T-helper 1 cell treated with Interleukin-12 subunit alpha and Interleukin-12 subunit beta and Interleukin-4 antibody, amounts not matched to agents 30 ng/mL and 1 ng/mL, for 36 hours (primary cell): ENCODE results near the gene FAM163B. TPM values are rescaled to one million over a fixed set of nuclear protein-coding genes. Genes with fewer than 3 reads are reported as not detected.

Experiments used
- intact Hi-C: fragments of 100-400 bp; cut with micrococcal nuclease; formaldehyde crosslinking; loops from one replicate; pipeline ENCODE4 v1.15.1; 2024
- total RNA-seq: library from RNA; stranded (reverse); gene quantifications from 2 replicates; pipeline ENCODE4 v1.2.3, GENCODE V29; 2022

FAM163B gene
- total RNA-seq, 1 donor from 2014 or later: not detected

DNA sequence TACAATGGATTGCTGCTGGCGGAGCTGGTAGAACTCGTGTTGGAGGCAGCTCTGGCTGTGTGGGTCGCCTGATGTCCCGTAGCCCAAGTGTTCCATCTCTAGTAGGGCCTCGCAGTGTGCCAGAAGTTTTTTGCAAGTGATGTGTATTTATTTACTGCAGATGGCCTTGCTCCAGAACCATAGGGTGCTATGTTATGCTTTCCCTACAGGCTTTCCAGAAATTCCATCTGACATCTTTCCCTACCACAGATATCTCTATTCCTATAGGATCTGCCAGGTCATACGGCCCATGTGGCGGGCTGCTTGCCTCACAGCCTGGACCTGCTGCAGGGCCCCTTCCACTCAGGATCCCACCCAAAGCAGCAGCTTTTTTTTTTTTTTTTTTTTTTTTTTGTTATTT lies 57.7 kb downstream of the FAM163B start:
- intact Hi-C loops: no loop called here

DNA sequence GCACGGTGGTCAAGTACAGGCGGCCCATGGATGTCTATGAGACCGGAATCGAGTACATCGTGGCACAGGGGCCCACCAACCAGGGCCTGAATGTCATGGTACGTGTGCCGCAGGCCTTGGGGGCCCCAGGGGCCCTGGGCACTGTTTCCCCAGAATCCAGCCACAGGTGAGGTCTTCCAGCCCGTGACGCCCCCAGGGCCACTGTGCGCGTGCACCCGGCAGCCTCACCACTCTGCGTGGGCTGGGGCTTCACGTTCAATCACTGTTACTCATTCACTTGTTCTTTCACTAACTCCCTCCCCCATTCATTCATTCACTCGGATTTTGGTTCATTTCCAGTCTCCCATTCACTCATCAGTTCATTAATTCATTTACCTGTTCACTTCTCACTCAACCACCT lies 62.1 kb downstream of the FAM163B start:
- intact Hi-C loops: no loop called here

DNA sequence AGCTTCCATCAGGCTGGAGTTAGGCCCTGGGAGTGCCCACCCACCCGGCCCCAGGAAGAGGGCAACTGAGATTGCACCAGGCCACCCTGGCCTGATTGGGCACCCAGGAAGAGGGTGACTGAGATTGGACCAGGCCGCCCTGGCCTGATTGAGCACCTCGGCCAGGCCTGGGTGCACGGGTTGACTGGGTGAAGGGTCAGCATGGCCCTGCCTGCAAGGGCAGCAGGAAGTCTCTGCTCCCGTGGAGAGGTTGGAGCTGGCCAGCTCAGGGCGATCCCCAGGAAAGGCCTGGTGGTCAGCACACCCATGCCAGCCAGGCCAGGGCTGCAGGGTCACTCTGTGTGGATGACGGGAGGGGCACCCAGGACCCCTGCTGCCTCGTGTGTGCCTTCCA lies 62.9 kb downstream of the FAM163B start:
- intact Hi-C loops: no loop called here

DNA sequence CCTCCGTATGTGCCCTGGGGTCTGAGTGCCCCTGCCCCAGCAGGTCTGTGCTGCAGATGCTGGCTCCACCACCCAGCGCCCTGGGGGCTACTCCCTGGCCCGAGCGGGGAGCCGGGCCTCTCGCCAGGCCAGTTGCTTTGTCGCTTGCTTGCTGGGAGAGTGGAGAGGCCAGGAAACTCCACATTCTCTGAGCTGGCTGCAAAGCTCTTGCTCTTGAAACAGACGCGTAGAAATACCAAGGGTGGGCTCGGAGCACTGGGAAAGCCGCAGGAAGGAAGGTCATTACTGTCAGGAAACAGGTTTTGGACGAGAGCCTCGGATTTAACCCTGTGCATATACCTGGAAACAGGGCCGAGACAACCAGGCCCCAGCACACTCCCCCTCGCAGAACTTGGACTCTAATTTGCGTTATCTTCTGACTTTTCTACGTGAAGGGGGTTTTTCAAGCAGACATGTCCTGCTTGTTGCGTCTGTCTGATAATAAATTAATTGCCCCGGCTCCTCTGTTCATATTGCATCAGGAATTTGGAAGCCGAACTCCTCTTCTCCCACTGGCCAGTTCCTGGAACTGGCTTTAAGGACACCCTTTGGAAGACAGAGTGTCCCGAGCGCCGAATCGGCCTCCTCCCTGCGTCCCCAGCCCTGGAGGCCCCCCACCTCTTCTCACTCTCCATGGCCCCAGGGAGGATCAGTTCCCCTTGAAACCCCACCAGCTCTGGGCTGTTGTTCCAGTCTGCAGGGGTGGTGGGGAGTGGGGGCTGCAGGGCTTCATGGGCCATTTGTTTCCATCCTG lies 63.5 kb downstream of the FAM163B start:
- intact Hi-C loops: no loop called here

DNA sequence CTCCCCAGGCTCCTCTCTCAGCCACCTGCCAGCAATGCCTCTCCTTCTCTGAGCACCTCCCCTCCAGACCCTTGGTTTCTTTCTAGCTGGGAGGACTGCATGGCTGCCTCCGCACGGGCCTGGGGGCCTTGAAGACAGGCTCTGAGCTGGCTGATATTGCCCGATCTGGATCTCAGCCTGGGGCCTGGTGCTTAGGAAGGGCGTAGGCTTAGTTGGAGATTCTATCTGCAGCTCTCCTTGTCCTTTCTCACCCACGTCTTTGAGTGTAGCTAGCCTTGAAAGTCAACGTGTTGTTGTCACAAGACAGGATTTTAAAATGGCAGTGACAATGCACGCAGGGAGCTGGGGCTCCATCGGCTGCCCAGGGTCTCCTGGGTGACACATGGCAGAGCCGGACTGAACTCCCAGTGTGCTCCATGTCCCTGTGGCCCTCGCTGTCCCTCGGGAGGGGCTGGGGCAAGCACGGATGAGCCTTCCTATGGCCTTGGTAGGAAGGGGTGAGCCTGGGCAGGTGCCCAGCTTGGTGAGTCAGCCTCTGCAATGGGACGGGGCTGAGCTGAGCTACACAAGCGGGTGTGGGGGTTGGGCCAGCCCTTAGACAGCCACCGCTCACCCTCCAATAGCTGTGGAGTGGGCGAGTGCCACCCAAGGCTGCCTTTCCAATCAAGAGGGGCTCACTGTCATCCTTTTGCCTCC lies 65.3 kb downstream of the FAM163B start:
- intact Hi-C loops: no loop called here

GRCh38 chr9:133542002-133542401 lies 67.2 kb downstream of the FAM163B start:
- intact Hi-C loops: no loop called here

DNA sequence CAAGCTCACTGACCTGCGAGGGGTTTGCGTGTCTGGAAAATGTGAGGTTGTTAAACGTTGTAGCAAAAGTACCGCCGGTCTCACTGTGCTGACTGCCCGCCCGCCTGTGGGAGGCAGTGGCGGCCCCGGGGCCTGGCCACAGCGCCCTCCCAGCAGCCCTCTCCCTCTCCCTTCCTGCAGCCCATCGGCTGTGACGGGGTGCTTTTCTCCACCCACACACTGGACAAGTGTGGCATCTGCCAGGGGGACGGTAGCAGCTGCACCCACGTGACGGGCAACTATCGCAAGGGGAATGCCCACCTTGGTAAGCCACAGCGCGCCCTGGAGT lies 68.5 kb downstream of the FAM163B start:
- intact Hi-C loops: no loop called here

GRCh38 chr9:133539991-133540697 lies 69.0 kb downstream of the FAM163B start:
- intact Hi-C loops: no loop called here

- intact Hi-C loops: no loop called here
Measured at GRCh38 chr9:133538851-133539833, 70.0 kb downstream of the FAM163B start.

DNA sequence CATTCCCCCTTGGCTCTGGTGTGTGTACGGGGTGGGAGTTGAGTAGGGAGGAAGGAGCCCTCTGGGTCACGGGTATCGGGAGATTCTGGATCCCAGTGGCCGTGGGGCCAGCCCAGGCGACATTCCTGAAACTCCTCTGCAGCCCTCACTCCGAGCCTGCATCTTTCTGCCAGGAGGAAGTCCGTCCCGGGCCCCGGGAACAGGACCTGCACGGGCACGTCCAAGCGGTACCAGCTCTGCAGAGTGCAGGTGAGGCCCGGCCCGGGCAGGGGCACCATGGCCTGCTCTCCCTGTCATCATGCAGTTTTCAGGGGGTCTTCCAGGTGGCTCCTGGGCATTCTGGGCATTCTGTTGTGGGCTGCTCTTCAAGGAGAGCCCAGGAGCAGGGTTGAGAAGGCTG lies 71.0 kb downstream of the FAM163B start:
- intact Hi-C loops: no loop called here

DNA sequence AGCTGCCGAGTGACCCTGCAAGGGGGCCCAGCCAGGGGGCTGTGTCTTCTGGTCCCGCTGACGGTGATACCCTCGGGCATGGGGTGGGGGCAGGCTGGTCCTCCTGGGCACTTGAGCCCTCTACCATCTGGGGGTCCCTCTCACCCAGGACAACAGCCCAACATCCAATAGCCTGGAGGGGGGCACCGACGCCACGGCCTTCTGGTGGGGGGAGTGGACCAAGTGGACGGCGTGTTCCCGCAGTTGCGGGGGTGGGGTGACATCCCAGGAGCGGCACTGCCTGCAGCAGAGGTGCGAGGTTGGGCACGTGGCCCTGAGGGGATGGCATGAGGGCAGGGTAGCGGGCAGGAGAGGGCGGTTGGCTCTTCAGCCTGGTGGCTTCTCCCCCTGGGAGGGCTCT lies 71.9 kb downstream of the FAM163B start:
- intact Hi-C loops: no loop called here

GRCh38 chr9:133536536-133536935 lies 72.7 kb downstream of the FAM163B start:
- intact Hi-C loops: no loop called here

GRCh38 chr9:133536080-133536479 lies 73.1 kb downstream of the FAM163B start:
- intact Hi-C loops: no loop called here

DNA sequence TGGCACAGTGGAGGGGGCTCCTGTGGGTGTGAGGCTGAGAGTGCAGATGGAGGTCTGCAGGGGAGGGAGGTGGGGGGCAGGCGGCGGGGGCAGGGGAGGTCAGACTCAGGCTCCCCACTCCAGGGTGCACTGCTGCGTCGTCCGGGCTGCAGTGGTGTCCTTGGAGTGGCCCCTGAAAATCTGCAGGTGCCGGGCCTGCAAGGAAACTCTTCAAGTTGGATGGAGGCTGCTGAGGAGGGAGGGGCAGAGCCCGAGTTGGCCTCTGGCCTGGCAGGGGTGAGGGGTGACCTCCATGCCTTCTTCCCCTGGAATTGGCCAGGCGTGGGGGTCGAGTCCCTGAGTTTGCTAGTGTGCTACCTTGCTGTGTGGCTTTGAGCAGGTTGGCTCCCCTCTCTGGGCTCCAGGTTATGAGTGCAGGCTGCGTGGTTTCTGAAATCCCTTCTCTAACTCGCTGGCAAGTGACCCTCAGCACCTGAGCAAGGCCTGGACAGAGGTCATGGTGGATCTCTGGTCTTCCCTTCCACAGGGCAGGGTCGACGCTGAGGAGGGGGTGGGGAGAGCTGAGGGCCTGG lies 73.8 kb downstream of the FAM163B start:
- intact Hi-C loops: no loop called here

GRCh38 chr9:133534346-133535291 lies 74.6 kb downstream of the FAM163B start, which contains the start of gene ADAMTSL2:
TSS of gene ADAMTSL2 (plus strand) at chr9:133534704. CDS start at chr9:133536713, 2,009 bp downstream.
- intact Hi-C loops: no loop called here

- intact Hi-C loops: loop anchor here (1.0 kb wide), 3 partner anchors 192 to 460 kb away; no protein-coding TSS in a partner anchor
Measured at GRCh38 chr9:133533857-133534256, 75.3 kb downstream of the FAM163B start.

GRCh38 chr9:133532937-133533668 lies 76.1 kb downstream of the FAM163B start:
- intact Hi-C loops: loop anchor here (1.0 kb wide), 3 partner anchors 193 to 461 kb away; no protein-coding TSS in a partner anchor

DNA sequence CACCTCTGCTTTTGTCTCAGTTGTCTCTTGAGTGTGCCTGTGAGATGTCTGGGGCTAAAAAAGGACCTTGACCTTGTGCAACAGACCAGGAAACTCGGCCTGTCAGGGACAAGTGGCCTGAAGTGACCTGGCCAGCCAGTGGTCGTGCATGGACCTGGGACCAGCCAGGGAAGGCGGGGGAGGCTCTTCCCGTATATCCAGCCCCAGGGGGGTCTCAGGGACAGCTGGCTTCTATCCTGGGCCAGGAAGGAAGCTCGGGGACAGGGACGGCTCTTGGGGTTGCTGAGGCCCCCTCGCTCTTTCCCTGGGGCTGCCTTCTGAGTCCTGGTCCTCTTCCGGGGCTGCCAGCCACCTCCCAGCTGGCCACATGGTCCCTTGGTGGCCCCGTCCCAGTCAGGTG lies 77.9 kb downstream of the FAM163B start:
- intact Hi-C loops: no loop called here

DNA sequence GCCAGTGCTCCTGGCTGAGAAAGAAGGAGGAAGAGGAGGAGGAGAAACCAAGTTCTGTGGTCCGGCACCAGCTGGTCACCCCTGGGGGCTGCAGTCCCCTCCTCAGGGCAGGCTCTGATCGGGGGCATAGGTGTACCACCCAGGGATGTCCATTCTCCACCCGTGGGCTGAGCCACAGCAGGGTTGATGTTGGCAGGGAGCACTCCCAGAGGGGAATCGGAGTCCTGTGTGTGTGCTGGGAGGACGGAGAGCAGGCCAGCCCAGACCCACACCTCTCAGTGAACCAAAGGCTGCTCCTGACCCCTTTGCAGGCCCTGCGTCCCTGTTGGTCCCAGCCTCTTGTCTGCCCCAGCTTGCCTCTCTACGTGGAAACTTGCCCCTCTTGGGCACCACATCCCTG lies 79.3 kb downstream of the FAM163B start:
- intact Hi-C loops: no loop called here
